ENCODE measurements around the gene PRKCG.
"Not testable (repeated sequence)": the region's sequence is repeated elsewhere in the genome, so short reads cannot be mapped to it uniquely, and the experiment has no call there.

- not testable (repeated sequence) for TF ChIP-seq CTCF (conservative IDR thresholded peaks at IDR 0.05); ZFX (IDR thresholded peaks at IDR 0.05)
Measured at GRCh38 chr19:53832861-53833260, 49.1 kb upstream of the PRKCG start.
